HG02759 (cell line): Measurements from ENCODE around the gene APP.

Experiments
- ATAC-seq: cut with Tn5 transposase; IDR thresholded peaks from one replicate; pipeline ENCODE4 v1.9.1; 2021; ENCODE audit warnings: mild to moderate bottlenecking, moderate library complexity; ENCODE audit not compliant: unreplicated experiment

The APP gene

DNA sequence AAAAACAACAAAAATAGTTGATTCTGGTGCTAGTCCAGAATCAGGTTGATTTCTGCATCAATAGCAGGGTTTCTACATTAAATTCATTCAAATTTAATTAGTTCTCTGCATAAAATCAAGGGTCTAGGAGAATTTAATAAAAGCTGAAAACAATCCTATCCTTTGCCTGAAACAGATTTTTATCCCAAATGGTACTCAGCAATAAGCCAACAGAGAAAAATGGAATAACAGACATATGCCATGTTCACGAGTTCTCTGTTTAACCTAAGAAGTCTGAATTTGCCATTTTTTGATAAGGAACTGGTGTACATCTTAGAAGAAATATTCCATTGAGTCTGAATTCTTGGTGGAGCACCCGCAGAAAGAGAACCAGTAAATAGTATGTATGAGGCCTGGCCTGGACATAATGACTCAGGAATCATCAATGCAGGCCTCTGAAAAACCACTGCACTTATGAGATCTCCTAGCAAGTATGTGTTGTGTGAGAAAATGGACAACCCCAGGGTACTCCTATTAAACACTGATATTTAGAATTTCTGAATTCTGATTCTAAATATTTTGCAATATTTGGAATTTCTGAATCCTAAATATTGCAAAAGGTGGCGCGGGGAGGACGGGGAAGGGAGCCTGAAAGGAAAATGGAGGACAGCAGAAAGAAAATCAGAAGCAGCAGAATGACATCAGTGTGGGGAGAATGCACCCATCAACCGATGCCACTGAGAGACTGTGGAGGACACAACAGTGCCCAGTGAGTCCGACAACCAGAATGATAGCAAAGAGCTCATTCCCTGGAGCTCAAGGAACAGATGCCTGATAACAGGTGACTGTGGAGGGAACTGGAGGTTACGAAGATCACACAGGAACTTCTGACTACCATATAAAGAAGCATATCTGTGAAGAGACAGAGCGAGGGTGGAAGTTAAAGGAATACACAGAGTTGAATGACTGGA is 97.6 kb downstream of the APP start:
- ATAC-seq = no peak

DNA sequence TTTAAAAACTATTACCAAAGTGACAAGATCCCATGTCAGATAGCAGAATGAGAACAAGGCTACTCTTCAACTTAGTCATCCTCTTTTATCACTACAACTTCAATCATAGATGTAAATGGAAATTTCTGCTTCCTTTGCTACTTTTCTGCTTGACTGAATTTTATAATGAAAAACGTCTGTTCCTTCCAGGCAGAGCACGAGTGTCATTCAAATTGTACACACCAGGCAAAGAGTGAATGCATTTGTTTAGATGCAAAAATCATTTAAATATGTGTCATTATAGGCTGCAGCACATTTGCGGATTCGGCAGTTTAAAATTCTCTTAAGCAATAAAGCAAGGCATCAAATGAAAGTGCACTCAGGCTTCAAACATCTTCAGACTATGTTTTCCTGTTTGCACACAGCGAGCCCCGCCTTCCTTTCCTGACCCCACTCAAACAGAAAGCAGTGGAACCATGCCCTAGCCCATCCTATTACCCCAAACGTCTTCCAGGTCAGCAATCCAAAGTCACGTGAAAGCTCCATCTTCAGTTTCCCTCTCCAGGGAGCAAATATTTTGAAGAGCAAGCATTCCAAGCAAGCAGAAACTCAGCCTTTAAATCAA is 99.6 kb downstream of the APP start:
- peak; percentile 69 for ATAC-seq

DNA sequence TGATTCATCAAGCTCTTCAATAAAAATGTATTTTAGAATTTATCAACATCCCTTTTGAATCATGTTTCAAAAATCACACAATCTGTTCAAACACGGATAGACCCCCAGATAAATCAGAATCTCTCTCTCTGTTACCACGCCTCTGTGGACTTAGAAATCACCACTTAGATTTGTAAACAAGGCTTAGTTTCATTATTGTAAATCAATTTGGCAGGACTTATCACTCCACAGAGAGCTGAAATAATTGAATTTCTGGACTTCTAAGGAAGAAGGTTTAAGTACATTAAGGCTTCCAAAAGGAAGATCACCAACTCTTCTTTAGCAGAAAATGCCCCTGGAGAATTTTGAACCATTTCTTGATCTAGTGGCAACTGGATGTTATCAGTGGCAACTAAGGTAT is 100.4 kb downstream of the APP start:
- ATAC-seq = no peak

DNA sequence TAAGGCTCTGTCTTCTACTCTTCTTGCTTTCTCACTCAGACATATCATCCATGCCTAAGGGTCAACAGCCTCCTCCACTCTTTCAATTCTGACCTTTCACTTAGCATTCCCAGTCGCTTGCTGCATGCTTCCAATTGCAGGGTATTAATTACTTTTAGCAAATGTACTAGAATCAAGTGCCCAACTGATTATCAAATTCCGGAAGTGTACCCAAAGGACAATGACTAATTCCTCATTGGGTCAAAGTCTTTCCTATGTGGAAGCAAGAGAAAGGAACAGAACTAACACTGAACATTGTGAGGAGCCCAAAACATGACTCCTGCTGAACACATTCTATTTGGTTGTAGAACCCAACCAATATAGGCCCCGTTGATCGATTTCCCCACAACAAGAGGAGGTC is 101.8 kb downstream of the APP start:
- ATAC-seq = no peak

DNA sequence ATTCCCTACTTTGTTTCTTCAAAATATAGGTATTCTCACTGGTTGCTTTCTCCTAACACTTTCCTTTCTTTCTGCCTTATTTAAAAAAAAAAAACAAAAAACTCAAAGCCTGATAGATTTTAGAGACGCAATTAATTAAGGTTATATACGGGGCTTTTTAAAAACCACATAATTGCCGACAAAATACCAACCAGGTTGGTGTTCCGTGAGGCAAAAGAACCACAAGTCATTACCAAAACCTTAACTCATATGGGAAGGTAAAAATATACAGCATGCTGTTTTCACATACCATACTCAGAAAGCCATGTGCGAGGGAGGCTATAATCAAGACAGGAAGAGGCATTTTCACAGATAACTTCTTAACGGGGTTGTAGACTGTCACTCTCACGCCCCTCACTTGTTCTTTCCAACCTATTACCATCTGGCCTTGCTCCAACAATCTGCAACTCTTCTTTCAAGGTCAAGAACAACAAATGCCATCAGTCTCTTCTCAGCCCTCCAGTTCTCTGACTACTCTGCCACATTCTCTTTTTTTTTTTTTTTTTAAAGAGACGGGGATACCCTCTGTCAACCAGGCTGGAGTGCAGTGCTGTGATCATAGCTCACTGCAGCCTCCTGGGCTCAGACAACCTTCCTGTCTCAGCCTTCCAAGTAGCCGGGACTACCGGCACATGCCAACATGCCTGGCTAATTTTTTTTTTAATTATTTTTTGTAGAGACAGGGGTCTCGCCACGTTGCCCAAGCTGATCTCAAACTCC is 102.6 kb downstream of the APP start:
- ATAC-seq = no peak

DNA sequence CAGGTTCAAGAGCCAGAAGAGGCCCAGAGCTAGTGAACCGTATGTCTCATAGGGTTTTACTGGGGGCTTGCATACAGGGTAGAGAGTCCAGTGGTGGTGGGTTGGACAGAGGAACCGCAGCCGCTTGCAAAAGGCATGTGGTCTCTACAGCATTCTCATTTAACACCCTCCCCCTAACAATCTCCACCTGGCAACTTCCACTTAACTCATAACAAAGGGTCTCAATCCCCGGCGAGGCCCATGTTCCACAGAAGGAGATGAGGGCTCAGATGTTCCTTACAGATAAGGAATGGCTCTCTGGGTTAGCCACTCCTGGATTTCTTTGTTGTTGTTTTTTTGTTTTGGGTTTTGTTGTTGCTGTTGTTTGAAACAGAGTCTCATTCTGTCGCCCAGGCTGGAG is 106.1 kb downstream of the APP start:
- ATAC-seq = no peak

DNA sequence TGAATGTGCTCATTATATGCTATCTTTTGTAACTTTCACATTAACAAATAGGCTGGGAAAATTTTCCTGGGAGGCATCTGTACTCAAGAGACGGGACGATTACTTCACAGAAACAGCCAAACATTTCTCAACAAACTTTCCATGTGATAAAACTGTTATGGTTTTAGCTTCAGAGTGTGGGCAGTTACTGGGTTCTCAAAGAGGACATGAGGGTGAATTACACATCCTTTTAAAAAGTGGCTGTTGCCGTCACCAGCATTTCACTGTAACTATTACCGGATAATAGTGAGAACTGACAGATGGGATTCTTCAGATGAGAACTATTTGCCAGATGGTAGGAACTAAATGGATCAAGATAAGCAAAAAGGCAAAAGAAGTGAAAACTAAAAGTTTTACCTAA is 109.1 kb downstream of the APP start:
- ATAC-seq = no peak

DNA sequence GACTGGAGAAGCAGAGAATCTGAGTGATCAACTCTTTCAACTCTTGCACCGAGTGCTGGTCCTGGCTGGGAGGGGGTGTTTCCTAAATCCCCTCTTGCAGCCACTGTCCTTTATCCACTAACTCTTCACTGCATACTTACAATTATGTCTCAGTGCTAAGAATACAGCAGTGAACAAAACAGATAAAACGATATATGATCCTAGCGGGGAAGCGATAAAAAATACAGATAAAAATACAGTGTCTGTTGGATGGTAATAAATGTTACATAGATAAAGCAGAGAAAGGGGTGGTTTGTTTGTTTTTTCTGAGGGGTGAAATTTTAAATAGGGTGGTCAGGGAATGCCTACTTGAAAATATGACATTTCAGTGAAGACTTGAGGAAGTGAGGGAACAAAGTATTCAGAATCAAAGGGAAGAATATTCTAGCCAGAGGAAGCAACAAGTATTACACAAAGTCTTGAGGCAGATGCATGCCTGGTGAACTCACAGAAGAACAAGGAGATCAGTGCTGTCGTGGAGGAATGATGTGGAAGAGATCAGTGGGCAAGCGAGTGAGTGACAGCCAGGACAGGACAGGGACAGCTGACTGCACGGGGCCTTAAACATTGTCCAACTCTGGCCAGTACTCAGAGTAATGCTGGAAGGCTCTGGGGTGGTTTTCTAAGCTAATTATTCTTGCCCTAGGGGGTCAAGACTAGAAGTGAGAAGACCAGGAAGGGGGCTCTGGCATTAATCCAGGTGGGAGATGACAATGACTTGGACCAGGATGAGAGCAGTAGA is 110.0 kb downstream of the APP start:
- no peak for ATAC-seq

DNA sequence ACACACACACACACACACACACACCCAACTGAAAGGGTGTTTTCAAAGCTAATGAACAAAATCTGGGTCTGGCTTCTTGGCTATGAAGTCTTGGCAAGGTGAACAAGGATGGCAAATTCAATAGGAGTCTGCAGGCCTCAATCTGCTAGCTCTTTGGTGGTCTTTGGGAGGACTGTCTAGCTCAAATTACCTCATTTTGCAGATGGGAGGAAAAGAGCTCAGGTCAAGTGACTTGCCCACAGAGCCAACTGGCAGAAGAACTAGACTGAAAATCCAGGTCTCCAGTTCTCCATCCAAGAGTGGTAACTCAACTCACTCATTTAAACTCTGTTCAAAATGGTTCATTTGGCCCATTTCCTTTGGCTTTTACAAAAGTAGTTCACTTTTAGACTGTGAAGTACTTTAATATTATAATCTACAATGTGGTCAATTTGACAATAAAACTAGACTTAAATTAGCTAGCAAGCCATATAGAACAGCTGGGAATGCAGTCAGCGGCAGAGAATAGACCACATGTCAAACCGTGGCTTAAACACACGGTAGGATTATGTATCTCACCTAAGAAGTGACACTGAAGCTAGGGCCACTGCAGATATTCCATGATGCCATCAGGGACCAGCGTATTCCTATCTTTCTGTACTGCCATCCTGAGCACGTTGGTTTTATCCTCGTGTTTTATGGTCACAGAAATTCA is 112.9 kb downstream of the APP start:
- ATAC-seq = no peak

DNA sequence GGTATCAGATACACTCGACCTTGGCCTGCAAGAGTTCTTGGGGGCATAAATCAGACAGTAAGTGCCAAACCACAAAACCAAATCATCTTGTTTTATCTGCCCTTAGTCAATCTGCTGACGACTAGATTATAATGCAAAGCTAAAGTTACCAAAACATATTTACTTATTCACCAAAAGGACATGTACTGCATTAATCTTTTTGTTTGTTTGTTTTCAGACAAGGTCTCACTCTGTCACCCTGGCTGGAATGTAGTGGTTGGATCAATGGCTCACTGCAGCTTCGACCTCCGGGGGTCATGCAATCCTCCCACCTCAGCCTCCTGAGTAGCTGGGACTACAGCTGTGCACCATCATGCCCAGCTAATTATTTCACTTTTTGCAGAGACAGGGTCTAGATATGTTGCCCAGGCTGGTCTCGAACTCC is 114.7 kb downstream of the APP start:
- ATAC-seq = no peak

DNA sequence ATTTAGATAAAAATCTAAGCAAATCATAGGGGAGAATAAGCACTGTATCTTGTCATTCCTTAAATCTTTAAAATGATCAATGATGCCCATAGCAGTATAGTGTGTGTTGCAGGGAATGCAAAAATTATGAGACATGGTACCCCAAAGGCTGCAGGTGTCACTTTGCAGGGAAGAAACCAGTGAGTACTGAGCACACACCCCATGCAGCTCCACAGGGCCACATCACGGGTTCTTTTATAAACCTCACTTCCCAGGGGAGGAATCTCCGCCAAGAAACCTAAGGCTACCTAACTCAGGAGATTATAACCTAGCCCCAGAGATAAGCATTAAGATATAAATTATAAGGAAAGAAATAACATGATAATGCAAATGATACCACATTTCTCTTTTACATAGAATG is 115.6 kb downstream of the APP start:
- ATAC-seq = no peak

DNA sequence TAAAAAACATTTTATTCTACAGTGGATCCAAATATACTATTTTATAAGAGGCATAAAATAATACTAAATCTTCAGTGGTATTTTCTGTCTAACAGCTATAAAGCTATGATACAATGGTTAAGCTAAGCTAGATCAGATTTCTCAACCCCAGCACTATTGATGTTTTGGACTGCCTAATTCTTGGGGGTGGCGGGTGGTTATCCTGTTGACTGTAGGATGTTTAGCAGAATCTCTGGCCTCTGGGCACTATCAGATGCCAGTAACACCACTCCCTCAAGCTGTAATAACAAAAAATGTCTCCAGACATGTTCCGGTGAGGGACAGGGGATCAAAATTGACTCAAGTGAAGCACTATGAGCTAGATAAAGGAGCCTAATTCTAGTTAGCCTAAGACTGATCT is 118.5 kb downstream of the APP start:
- no peak for ATAC-seq

DNA sequence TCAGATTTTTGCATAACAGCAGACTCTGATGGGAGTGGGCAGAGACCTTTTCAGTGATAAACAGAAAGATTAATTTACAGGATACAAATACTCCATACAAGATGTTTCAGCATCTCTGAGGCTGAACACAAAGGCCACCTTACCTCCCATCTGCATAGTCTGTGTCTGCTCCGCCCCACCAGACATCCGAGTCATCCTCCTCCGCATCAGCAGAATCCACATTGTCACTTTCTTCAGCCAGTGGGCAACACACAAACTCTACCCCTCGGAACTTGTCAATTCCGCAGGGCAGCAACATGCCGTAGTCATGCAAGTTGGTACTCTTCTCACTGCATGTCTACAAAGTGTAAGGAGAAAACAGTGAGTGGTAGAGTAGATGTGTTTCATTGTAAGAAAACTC is 119.7 kb downstream of the APP start:
- ATAC-seq = no peak

DNA sequence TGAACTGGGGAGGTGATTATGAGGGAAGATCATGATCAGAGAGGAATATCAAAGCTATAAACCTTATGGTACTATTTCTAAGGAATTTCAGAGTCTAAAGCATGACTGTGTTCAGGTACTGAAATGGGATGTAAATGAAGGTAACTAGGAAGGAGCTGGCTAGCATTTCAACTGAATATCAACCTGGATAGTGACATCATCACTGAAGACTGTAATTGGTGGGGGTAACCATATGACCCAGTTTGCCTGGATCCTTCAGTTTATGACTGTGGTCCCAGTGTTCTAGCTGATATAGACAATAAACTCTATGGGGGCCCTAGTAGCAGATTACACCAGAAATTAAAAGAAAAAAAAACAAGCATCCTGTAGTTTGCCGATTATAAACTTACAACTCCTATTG is 120.8 kb downstream of the APP start:
- ATAC-seq = no peak

DNA sequence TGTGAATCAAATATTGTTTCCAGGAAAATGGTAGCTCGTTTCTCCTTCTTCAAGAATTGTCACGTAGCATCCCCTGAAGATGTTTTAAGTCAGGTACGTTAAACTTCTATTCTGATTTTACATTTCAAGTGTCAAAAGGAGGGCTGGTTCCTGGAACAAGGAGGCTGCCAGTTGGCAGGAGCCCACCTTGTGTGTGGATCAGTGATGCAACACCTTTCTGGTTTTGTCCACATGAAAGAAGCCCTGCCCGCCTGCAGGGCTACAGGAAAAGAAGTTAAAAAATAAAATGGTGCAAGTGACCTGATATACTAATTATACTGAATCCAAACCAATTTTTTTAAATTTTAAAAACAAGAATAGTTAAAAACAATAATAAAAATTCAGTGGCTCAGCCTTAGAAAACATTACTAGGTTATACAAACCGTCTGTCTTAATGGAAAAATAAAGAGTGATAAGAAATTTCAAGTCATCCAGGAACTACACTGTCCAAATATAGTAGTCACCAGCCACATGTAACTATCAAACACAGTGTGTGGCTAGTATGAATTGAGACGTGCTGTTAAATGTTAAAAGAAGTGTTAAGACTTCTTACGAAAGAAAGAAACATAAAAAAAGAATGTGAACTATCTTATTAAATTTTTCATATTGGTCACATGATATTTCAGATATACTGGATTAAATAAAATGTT is 123.1 kb downstream of the APP start:
- ATAC-seq = no peak

DNA sequence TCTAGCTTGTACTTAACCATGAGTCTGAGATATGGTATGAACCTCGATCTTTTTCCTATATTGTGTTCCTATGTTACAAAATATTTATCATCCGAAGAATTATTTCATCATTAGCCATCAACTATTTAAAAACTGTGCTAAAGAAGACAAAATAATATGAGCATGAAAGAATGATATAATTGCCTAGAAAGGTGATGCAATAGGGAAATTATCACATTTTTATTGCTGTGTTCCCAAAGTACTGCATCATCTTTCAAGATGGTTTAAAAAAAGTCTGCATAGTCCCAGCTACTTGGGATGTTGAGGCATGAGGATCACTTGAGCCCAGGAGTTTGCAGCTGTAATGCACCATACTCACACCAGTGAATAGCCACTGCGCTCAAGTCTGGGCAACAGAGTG is 126.7 kb downstream of the APP start:
- no peak for ATAC-seq

DNA sequence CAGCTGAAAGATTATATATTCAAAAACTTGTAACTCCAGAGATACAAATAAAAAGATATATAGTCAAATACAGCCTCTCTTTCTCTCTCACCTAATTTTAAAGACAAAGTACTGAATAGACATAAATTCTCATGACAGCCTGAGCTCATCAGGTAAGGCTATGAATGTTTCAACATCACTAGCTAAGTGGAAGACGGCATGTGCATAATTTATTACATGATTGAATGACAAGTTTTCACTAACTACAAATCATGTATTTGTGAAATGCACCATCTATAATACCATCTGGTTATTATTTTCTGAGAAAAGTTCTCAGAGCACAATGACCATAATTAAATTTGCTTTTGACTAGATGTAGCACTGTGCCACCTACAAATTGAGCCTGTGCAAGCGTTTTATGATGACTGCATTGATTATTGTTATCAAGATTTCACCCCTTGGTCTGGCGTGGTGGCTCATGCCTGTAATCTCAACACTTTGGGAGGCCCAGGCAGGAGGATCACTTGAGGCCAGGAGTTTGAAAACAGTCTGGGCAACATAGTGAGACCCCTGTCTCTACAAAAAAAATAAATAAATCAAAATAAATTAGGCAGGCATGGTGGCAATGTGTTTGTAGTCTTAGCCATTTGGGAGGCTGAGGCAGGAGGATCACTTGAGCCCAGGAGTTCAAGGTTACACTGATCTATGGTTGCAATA is 128.2 kb downstream of the APP start:
- no peak for ATAC-seq

DNA sequence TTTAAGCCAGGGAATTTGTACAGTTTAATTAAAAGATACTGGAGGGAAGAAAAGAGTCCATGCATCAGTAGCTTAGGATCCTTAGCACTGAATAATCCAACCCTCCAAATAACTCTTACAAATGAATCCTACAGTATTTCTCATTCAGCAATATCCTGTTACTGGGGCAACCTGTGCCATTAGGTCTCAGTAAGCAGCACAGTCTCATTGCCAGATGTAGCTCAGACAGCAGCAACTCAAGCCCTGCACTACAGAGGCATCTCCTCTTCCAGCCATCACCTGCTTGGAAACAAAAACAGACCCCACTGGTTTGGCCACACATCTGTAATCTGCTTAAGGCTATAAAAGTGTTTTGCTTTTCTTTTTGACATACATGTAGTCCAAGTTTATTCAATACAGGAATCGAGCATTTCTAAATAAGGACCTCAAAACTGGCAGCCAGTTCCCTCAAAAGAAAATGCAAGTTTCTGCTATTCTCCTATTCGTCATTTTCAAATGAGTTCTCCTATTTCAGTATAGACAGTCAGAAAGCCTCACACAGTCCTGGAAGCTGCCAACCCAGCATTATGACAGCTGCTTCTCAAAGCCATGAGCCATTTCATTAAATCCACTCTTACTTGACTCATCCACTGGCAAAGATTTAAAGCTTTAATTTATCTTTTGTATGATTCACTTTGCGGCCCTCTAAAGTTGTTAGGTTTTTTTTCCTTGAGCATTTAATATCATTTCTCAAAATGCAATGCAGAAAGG is 129.0 kb downstream of the APP start:
- no peak for ATAC-seq

DNA sequence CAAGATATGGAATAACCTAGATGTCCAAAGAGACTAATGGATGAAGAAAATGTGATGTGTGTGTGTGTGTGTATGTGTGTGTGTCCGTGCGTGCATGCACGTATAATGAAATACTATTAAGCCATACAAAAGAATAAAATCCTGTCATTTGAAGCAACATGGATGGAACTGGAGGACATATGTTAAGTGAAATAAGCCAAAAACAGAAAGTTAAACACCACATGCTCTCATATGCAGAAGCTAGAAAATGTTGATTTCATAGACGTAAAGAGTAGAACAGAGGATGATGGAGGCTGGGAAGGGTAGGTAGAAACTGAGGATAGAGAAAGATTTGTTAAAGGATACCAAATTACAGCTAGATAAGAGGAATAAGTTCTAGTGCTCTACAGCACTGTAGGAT is 133.7 kb downstream of the APP start:
- no peak for ATAC-seq
